Ecto neural progenitor cell (in vitro differentiated cells): Measurements from ENCODE around the gene CSH2.
"Not testable (repeated sequence)": the region's sequence is repeated elsewhere in the genome, so short reads cannot be mapped to it uniquely, and the experiment has no call there.

Experiments
- DNase-seq: peaks from one replicate; pipeline ENCODE4 v3.0.0-alpha.2; 2018; ENCODE audit warnings: low spot score

The CSH2 gene

DNA sequence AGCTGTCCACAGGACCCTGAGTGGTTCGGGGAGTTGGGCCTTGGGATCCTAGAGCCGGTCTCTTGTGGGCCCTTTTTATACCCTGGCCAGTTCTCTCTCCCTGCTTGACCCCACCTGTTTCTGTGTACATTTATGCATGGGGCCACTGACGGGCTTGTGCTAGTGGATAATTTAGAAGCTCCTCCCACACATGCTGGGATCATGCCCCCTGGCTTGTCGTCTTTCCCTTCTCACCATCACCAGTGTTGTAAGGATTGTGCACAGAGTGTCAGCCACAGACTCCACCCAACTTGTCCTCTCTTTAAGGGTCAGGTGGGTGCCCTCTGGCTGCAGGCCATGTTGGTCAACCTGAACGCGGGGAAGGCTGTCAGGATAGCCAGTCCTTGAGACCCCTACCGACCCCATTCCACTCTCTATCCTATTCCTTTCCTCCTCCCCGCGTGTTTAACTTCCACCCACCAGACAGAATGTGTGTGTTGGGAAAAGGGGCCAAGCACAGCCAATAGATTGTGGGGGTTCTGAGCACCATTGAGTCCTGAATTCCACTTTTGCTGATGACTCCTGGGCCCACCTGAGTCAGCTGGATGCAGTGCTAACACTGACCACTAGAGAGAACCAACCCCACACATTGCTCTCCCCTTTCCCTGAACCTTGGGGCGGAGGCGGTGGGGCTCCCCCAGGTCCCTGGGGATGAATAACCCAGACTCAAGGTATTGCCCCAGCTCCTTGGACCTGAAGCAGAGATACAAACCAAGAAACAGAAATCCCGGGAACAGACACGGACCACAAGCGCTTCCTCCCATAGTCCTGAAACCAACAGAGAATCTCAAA, 23.3 kb upstream of the CSH2 start, which contains the start of gene CSH1:
CSH1 (minus strand) TSS at position 51 of the 831 bp plus-strand sequence. CDS start 63 bp downstream, outside the sequence.
- DNase-seq, result not testable (repeated sequence)

DNA sequence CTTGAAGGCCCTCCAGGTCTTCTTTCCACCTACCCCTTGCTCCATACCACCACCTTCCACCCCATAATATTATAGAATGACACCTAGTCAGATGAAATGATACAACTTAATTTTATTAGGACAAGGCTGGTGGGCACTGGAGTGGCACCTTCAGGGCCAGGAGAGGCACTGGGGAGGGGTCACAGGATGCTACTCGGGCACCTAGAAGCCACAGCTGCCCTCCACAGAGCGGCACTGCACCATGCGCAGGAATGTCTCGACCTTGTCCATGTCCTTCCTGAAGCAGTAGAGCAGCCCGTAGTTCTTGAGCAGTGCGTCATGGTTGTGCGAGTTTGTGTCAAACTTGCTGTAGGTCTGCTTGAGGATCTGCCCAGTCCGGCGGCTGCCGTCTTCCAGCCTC, 21.3 kb upstream of the CSH2 start:
- not testable (repeated sequence) for DNase-seq

DNA sequence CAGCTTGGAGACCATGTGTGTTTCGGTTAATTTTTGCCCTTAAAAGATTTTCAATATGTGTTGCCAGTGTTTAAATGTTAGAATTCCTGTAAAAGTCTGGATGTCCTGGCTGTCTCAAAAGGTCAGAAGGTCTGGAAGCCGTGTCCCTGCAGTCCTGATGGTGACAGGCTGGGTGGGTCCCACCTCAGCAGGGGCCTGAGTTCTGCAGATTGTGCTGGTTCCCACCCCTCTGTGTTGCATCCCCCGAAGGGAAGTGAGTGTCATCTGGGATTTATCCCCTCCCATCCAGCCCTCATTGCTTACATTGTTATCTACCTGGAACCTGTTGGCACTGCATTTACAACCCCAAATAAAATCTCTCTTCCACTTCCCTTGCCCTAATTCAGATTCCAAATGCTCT, 20.5 kb upstream of the CSH2 start:
- DNase-seq, result not testable (repeated sequence)

DNA sequence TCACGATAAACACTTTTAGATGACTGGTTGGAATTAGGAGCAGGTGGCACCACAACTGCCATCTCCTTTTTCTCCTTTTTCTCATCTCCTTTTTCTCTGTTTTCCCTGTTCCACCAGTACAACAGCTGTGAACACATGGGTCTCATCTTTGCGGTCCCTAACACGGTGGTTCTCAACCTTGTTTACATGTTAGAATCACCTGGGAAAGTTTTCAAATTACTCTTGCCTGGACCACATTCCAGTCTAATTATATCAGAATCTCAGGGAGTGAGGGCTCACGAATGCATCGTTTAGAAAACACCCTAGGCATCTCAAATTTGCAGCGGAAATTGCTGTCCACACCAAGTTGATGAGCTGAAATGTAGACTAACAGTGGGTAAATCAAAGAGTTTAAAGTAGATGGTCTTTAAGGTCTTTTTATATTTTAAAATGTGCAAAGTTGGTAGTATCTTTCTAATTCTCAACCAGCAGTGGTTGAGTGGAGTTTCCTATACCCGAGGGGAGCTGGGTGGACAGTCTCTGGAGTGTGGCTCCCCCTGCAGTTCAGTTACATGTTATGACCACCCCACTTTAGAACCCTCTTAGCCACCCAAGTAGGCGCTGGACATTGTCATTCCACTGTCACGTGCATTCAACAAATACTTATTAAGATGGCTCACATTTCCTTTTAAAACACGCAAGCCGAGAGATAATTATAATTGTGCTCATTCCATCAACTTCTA, 19.0 kb upstream of the CSH2 start:
- not testable (repeated sequence) for DNase-seq

DNA sequence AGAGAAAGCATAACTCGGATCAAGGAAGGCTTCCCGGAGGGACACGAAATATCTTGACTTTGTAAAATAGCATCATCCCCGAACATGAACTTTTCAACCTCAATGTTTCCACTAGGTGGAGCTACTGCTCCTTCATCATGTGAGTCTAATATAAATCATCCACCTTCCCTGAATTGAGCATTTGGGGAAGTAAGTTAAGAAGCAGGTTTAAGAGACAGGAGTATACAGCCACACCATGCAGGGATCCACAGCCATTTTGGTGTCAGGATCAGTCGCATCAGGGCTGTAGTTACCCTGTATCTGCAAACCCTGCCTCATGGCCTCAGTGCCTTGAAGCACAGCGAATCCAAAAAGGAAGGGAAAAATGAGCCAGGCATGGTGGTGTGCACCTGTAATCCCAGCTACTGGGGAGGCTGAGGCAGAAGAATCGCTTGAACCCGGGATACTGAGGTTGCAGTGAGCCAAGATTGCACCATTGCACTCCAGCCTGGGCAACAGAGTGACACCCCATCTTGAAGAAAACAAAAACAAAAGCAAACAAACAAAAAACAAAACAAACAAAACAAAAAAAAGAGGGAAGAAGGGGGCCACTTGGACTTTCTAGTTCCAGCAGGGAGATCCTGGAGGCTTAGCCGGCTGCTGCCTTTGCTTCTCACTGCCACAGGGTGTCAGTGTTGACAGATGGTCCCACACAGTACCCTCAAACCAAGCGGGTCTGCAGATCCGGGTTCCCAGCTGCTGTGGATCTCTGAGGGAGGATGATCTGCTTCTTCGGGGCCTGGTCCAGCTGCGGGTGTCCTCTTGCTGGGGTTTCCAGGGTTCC, 15.8 kb upstream of the CSH2 start:
- peak; percentile 65 for DNase-seq

DNA sequence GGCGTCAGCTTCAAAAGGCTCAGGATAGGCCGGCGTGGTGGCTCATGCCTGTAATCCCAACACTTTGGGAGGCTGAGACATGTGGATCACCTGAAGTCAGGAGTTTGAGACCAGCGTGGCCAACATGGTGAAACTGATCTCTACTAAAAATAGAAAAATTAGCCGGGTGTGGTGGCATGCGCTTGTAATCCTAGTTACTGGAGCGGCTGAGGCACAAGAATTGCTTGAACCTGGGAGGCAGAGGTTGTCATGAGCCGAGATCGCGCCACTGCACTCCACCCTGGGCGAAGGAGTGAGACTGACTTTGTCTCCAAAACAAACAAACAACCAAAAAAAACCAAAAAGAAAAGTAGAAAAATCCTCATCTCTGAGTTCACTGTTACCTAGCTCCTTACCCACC, 11.6 kb upstream of the CSH2 start:
- not testable (repeated sequence) for DNase-seq

DNA sequence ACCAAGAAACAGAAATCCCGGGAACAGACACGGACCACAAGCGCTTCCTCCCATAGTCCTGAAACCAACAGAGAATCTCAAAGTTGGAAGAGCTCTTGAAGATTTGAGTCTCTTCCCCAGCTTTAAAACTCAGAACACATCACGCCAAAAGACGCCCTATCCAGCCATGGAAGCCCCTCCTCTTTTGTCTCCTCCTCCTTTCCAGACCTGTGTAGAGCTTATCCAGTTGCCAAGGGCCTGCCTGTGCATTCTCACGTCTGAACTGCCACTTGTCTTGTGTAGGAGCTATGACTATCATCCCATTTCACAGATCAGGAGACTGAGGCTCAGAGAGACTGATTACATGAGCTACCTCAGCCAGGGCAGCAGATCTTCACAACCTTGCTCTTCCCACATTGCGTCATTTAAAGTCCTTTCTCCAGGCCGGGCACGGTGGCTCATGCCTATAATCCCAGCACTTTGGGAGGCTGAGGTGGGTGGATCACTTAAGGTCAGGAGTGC, 9.2 kb upstream of the CSH2 start:
- DNase-seq, result not testable (repeated sequence)

DNA sequence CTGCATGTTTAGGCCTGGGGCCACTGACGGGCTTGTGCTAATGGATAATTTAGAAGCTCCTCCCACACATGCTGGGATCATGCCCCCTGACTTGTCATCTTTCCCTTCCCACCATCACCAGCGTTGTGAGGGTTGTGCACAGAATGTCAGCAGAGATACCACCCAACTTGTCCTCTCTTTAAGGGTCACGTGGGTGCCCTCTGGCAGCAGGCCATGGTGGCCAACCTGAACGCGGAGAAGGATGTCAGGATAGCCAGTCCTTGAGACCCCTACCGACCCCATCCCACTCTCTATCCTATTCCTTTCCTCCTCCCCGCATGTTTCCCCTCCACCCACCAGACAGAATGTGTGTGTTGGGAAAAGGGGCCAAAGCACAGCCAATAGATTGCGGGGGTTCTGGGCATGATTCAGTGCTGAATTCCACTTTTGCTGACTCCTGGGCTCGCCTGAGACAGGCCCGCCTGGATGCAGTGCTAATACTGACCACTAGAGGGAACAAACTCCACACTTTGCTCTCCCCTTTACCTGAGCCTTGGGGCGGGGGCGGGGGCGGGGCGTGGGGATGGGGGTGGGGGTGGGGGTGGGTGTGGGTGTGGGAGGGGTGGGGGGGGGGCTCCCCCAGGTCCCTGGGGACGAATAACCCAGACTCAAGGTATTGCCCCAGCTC, 8.6 kb upstream of the CSH2 start, which contains the start of gene GH2:
GH2 (minus strand) TSS at position 10 of the 667 bp plus-strand sequence. CDS start 143 bp downstream, outside the sequence.
- peak; percentile 75 for DNase-seq

DNA sequence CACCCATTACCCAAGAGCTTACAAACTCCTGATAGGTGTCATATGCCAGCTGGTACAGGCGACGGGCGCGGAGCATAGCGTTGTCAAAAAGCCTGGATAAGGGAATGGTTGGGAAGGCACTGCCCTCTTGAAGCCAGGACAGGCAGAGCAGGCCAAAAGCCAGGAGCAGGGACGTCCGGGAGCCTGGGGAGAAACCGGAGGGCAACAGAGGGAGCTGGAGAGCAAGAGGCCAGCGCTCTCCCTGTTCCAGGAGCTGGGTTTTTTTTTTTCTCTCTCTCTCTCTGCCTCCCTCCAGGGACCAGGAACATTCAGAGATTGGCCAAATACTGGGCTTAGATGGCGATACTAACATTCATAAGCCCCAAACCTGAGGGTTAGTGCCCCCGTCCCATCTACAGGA, 7.9 kb upstream of the CSH2 start:
- DNase-seq, result peak; percentile 73

DNA sequence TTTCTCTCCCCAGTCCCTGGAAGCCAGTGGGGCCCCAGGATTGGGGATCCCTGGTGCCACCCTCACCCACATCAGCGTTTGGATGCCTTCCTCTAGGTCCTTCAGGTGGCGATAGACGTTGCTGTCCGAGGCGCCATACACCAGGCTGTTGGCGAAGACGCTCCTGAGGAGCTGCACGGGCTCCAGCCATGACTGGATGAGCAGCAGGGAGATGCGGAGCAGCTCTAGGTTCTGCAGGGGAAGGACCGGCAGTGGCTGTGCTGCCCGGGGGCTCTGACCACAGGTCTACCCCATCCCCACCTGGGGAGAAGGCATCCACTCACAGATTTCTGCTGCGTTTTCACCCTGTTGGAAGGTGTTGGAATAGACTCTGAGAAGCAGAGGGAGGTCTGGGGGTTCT, 7.2 kb upstream of the CSH2 start:
- DNase-seq, result no peak

DNA sequence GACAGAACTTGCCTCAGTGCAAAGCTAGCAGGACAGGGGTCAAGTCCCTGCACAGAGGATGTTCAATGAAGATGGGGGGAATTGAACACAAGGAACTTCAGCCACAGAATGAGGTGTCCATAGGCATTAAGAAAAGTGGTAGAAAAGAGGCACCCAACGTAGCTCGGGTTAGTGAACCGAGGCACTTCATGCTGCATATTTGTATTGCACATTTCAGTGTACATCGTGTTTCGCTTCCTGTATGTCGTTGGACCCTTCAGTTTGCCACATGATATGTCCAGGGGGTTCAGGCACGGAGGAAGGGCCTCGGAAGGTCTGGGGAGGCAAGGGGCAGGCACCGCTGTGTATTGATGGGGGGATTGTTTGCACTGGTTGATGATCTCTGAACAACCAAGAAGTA, 4.9 kb upstream of the CSH2 start:
- DNase-seq, result not testable (repeated sequence)

DNA sequence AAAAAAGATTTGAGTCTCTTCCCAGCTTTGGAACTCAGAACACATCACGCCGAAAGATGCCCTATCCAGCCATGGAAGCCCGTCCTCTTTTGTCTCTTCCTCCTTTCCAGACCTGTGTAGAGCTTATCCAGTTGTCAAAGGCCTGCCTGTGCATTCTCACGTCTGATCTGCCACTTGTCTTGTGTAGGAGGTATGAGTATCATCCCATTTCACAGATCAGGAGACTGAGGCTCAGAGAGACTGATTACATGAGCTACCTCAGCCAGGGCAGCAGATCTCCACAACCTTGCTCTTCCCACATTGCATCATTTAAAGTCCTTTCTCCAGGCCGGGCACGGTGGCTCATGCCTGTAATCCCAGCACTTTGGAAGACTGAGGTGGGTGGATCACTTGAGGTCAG, 1.2 kb upstream of the CSH2 start:
- not testable (repeated sequence) for DNase-seq

DNA sequence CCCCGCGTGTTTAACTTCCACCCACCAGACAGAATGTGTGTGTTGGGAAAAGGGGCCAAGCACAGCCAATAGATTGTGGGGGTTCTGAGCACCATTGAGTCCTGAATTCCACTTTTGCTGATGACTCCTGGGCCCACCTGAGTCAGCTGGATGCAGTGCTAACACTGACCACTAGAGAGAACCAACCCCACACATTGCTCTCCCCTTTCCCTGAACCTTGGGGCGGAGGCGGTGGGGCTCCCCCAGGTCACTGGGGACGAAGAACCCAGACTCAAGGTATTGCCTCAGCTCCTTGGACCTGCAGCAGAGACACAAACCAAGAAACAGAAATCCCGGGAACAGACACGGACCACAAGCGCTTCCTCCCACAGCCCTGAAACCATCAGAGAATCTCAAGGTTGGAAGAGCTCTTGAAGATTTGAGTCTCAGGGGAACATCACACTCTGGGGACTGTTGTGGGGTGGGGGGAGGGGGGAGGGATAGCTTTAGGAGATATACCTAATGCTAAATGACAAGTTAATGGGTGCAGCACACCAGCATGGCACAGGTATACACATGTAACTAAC, 667 bp upstream of the CSH2 start:
- not testable (repeated sequence) for DNase-seq

DNA sequence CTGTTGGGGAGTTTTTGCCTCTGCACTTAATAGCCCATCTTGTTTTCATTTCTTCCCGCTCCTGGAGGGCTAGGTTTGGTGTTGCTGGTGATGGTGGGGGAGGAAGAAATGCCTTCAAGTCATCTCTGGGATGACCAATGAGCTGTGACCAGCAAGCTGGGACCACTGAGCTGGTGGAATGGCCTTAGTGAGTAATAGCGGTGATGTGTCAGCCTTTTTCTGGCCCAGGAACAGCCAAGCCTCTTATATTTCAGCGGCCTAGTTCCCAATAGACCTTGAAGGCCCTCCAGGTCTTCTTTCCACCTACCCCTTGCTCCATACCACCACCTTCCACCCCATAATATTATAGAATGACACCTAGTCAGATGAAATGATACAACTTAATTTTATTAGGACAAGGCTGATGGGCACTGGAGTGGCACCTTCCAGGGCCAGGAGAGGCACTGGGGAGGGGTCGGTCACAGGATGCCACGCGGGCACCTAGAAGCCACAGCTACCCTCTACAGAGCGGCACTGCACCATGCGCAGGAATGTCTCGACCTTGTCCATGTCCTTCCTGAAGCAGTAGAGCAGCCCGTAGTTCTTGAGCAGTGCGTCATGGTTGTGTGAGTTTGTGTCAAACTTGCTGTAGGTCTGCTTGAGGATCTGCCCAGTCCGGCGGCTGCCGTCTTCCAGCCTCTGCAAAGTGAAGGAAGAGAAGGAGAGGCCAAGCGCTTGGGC, 1.7 kb downstream of the CSH2 start:
- DNase-seq, result not testable (repeated sequence)

DNA sequence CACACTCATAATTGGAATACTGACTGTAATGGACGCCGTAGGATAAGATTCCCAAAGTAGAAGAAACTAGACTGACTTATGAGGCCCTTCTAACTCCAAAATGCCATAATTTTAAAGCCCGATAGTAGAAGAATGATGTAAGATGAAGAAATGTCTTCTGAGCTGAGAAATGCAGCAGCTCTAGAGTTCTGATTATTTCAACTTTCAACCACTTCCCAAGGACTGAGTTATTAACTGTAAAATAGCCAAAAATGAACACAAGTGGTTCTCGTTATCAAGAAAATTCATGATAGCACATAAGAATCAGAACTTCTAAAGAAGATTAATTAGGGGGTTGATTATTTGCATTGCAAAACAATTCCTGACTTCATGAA, 3.2 kb downstream of the CSH2 start:
- not testable (repeated sequence) for DNase-seq

DNA sequence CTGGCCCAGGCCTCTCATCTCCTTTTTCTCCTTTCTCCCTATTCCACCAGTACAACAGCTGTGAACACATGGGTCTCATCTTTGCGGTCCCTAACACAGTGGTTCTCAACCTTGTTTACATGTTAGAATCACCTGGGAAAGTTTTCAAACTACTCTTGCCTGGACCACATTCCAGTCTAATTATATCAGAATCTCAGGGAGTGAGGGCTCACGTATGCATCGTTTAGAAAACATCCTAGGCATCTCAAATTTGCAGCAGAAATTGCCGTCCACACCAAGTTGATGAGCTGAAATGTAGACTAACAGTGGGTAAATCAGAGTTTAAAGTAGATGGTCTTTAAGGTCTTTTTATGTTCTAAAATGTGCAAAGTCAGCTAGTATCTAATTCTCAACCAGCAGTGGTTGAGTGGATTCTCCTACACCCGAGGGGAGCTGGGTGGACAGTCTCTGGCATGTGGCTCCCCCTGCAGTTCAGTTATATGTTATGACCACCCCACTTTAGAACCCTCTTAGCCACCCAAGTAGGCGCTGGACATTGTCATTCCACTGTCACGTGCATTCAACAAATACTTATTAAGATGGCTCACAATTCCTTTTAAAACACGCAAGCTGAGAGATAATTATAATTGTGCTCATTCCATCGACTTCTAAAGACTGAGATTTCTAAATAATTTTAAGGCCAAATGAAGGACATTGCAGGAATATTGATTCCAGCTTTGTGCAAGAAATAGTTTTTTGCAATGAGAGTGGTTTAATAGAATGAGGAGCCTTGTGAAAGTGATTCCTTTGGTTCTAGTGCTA, 3.8 kb downstream of the CSH2 start:
- not testable (repeated sequence) for DNase-seq

DNA sequence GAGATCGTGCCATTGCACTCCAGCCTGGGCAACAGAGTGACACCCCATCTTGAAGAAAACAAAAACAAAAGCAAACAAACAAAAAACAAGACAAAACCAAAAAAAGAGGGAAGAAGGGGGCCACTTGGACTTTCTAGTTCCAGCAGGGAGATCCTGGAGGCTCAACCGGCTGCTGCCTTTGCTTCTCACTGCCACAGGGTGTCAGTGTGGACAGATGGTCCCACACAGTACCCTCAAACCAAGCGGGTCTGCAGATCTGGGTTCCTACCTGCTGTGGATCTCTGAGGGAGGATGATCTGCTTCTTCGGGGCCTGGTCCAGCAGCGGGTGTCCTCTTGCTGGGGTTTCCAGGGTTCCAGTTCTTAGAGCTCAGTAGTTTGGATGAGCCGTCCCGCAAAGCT, 6.9 kb downstream of the CSH2 start:
- not testable (repeated sequence) for DNase-seq

DNA sequence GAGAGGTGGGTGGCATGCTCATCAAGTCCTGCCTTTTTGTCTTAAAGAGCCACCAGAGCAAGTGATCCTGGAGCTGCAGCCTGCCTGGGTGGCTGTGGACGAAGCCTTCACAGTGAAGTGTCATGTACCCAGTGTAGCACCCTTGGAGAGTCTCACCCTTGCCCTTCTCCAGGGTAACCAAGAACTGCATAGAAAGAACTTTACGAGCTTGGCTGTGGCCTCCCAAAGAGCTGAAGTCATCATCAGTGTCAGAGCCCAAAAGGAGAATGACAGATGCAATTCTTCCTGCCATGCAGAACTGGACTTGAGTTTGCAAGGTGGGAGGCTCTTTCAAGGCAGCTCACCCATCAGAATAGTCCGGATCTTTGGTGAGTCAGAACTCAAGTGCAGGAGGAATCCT, 14.2 kb downstream of the CSH2 start:
- DNase-seq, result no peak

DNA sequence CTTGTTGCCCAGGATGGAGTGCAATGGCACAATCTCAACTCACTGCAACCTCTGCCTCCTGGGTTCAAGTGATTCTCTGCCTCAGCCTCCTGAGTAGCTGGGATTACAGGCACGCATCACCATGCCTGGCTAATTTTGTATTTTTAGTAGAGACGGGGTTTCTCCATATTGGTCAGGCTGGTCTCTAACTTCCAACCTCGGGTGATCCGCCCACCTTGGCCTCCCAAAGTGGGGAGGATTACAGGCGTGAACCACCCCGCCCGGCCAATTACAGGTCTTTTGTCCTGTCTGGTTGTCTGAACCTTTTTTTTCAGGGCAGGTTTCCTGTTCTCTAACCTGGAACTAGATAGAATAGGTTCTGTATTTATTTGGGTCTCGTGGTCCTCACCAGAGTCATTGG, 17.1 kb downstream of the CSH2 start:
- not testable (repeated sequence) for DNase-seq

DNA sequence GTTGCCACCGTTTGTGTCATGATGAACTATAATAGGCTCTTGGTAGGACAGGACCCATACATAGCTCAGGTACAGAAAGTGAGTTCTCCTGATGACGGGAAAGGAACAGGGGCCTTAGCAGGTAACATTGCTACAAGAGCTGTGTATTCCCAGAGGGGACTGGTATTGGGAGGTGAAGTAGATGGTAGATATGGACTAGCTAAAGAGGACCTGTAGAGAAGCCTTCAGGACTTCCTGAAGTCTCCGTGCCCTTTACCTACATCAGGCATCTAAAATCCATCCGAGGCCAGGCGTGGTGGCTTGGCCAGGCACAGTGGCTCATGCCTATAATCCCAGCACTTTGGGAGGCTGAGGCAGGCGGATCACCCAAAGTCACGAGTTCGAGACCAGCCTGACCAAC, 18.3 kb downstream of the CSH2 start:
- DNase-seq, result no peak
